Activated CD4-positive, alpha-beta T cell treated with anti-CD3 and anti-CD28 coated beads for 48 hours (primary cell): Measurements from ENCODE around the gene PKHD1.

Experiments used
- DNase-seq: peaks from one replicate; pipeline ENCODE4 v3.0.0-alpha.2; 2020

Gene PKHD1

GRCh38 chr6:51600514-51600913, 486.9 kb downstream of the PKHD1 start:
- no peak for DNase-seq

GRCh38 chr6:51598171-51598570, 489.2 kb downstream of the PKHD1 start:
- no peak for DNase-seq

GRCh38 chr6:51594981-51595380, 492.4 kb downstream of the PKHD1 start:
- DNase-seq: no peak

- DNase-seq: no peak
Observed at GRCh38 chr6:51585264-51585663, 502.1 kb downstream of the PKHD1 start.

- no peak for DNase-seq
Observed at GRCh38 chr6:51584163-51584562, 503.2 kb downstream of the PKHD1 start.

- DNase-seq: no peak
Observed at GRCh38 chr6:51578994-51579393, 508.4 kb downstream of the PKHD1 start.

GRCh38 chr6:51578362-51578761, 509.1 kb downstream of the PKHD1 start:
- DNase-seq: no peak

- DNase-seq: no peak
Observed at GRCh38 chr6:51574040-51574439, 513.4 kb downstream of the PKHD1 start.

- DNase-seq: no peak
Observed at GRCh38 chr6:51571168-51571567, 516.2 kb downstream of the PKHD1 start.

GRCh38 chr6:51570168-51570921, 517.1 kb downstream of the PKHD1 start:
- no peak for DNase-seq

- DNase-seq: no peak
Observed at GRCh38 chr6:51569594-51569993, 517.8 kb downstream of the PKHD1 start.

- no peak for DNase-seq
Observed at GRCh38 chr6:51568771-51569170, 518.6 kb downstream of the PKHD1 start.

- no peak for DNase-seq
Observed at GRCh38 chr6:51565472-51565871, 521.9 kb downstream of the PKHD1 start.
